HCT116 (cell line): ENCODE measurements around the gene CDC14A.

Experiments
- CBX3 ChIP-seq: IDR thresholded peaks from 2 replicates; pipeline ENCODE4 v1.6.1; 2012; ENCODE audit warnings: low read depth
- CEBPB ChIP-seq: IDR thresholded peaks from 2 replicates; pipeline ENCODE4 v1.6.1; 2012; ENCODE audit warnings: low read depth
- CTCF ChIP-seq, 3 experiments: fragments of 200-600 bp in 1 of 3; sonication (generic) in 1 of 3; IDR thresholded peaks in 2 of 3; conservative IDR thresholded peaks in 1 of 3; 2 replicates each; pipeline ENCODE4 v1.5.1; 2012 to 2017; ENCODE audit warnings: low read depth in 2 of 3, low read length in 2 of 3, antibody characterized with exemption in 1 of 3, borderline replicate concordance in 1 of 3, control low read depth in 1 of 3, mild to moderate bottlenecking in 1 of 3, mixed read lengths in 1 of 3, mixed run types in 1 of 3, moderate library complexity in 1 of 3; ENCODE audit not compliant: insufficient read depth in 1 of 3
- ELF1 ChIP-seq: IDR thresholded peaks from 2 replicates; pipeline ENCODE4 v1.6.1; 2012; ENCODE audit warnings: low read depth, borderline replicate concordance
- EZH2 ChIP-seq: fragments of 200-600 bp; sonication (generic); IDR thresholded peaks from 2 replicates; pipeline ENCODE4 v1.6.1; 2017; ENCODE audit warnings: antibody characterized with exemption, mixed run types
- POLR2A ChIP-seq: IDR thresholded peaks from 2 replicates; pipeline ENCODE4 v1.7.0; 2011; ENCODE audit warnings: borderline replicate concordance; ENCODE audit not compliant: insufficient read depth, insufficient read length; ENCODE audit errors: extremely low read depth
- POLR2AphosphoS5 ChIP-seq: IDR thresholded peaks from 2 replicates; pipeline ENCODE4 v1.6.1; 2011; ENCODE audit warnings: mild to moderate bottlenecking, low read depth, low read length, moderate library complexity
- RAD21 ChIP-seq: IDR thresholded peaks from 2 replicates; pipeline ENCODE4 v1.6.1; 2012; ENCODE audit warnings: low read depth, mild to moderate bottlenecking
- REST ChIP-seq: IDR thresholded peaks from 2 replicates; pipeline ENCODE4 v1.6.1; 2012; ENCODE audit warnings: low read depth
- ZFX ChIP-seq: fragments of 450-650 bp; IDR thresholded peaks from 2 replicates; pipeline ENCODE4 v1.6.1; 2017
- ZNF274 ChIP-seq: fragments of 200-500 bp; sonication (Bioruptor generic); IDR thresholded peaks from 2 replicates; pipeline ENCODE4 v1.6.1; 2014; ENCODE audit warnings: mild to moderate bottlenecking, low read depth, low read length, inconsistent platforms

- TF ChIP-seq CTCF (IDR thresholded peaks at IDR 0.05 in 2 of 3, conservative IDR thresholded peaks at IDR 0.05 in 1 of 3; ENCODE audit: borderline replicate concordance in 1 of 3, insufficient read depth in 1 of 3, low read depth in 2 of 3, low read length in 2 of 3) (no peak), ZNF274 (no peak), RAD21 (no peak), CBX3 (no peak), CEBPB (no peak), POLR2AphosphoS5 (no peak), POLR2A (no peak), EZH2 (no peak), ELF1 (no peak), ZFX (no peak), REST (no peak)
Measured at GRCh38 chr1:100377590-100378361, 25.5 kb downstream of the CDC14A start.
